ENCODE data around the gene C2CD2L. TPM values are rescaled to one million over a fixed set of nuclear protein-coding genes. Genes with fewer than 3 reads are reported as not detected.
"Not testable (repeated sequence)": the region's sequence is repeated elsewhere in the genome, so short reads cannot be mapped to it uniquely, and the experiment has no call there.

Gene C2CD2L
- total RNA-seq, 1 donor from 2014 or later = 21.9 TPM

DNA sequence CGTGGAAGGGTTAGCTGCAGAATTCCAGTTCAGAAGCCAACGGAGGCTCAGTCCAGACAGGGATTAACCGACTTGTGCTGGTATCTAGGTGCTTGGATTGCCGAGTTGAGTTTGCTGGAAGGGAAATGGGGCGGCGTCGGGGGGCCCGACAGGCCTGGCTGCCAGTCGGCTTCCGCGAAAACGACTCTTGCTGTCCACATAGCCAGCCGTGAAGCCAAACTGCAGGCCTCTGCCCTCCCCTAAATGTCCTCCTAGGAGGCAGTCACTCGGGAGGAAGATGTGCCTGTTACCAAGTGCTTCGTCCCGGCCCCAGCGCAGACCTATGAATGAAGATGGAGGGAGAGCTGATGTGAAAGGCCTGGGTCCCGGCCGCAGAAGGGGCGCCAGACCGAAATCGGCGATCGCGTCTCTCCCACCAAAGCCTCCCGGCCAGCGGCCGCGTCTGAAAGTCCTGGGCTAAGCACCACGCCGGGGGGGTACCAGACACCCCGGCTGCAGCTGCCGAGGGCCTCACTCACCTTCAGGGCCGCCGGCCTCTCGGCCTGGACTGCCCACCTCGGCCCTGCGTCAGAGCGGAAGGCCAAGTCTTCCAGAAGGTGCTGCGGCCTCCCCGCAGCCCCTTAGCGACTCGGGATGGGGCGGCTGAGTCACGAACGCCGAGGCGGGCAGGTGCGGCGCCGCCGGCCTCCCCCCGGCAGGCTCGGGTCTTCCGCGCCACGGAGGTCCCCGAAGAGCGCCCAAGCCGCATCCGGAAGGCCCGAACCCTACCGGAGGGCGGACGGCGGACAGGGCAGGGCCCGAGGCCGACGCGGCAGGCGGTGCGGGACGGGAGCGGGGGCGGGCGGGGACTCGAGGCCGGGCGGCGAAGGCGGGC, 13.0 kb upstream of the C2CD2L start:
- no peak for DNase-seq (ENCODE audit: low spot score)

DNA sequence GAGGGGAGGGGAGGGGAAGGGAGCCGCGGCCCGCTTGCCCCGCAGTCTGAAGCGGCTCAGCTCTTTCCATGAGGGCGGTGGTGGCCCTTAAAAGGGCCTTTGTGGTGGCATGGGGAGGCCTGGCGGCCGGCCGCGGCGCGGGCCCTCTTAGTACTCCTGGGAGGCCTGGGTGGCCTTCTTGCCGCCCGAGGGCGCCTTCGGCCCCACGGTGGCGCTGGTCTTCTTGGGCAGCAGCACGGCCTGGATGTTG, 12.4 kb upstream of the C2CD2L start:
- peak; percentile 85 for DNase-seq (ENCODE audit: low spot score)

DNA sequence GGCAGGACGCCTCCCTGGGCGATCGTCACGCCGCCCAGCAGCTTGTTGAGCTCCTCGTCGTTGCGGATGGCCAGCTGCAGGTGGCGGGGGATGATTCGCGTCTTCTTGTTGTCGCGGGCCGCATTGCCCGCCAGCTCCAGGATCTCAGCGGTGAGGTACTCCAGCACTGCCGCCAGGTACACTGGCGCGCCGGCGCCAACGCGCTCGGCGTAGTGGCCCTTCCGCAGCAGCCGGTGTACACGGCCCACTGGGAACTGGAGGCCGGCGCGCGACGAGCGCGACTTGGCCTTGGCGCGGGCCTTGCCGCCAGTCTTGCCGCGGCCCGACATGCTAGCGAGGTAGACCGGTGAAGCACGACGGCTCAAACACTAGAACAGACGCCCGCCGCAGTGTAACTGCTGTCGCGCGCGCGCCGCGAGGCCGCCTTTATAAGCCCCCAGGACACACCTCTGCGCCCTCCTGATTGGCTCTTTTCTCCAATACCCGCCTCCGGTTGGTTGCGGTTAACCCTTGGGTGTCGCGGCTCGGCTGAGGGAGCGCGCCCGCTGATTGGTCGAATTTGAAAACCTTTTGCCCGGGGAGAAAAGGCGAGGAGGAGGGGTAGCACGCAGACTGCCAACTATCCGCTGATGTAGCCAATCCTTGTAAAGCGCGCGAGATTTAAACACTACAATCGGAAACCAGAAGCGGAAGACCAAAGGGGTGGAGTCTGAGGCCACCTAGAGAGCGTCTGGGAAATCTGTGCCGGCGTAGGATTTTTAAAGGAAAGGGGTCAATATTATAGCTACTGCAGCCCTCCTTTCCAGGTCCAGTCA, 11.9 kb upstream of the C2CD2L start:
- peak; percentile 100 for DNase-seq (ENCODE audit: low spot score)

GRCh38 chr11:119099711-119100110, 7.4 kb upstream of the C2CD2L start:
- no peak for DNase-seq (ENCODE audit: low spot score)

DNA sequence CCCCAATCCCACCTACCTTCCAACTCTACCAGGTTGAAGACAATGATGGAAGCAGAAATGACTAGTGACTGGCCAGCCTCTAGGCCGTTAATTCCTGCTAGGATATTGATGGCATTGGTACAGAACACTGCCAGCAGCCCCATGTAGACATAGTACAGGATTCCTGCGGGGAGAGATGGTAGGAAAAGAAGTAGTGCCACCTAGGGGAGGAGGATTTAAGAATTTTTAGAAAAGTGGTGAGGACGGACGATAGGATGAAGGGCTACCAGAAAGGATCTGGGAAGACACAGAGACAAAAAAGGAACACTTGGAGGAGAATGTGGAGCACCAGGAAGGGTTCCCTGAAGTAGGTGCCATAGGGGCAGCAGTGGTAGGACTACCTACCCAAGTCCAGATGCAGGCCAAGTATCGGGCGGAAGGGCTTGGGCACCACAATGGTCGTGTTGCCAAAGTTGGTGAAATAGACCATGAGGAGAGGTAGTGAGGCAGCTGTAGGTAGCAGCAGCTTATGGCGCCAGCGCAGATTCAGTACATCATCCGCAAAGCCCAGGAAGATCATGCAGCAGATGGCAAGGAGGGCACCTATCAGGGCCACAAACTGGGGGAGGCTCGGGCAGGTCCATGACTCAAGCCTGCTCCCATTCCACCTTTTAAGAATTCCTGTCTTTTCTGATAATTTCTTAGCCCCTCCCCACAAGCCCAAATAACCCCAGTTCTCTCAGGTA, 6.7 kb upstream of the C2CD2L start:
- no peak for DNase-seq (ENCODE audit: low spot score)

GRCh38 chr11:119100994-119101758, 6.0 kb upstream of the C2CD2L start:
- DNase-seq (ENCODE audit: low spot score) = no peak

- DNase-seq (ENCODE audit: low spot score) = peak; percentile 94
Observed at GRCh38 chr11:119101759-119102423, 5.3 kb upstream of the C2CD2L start, which contains the start of gene DPAGT1. Gene DPAGT1, minus strand, starts transcription at chr11:119101853. Its CDS starts 198 bp downstream, at chr11:119101655.

GRCh38 chr11:119103161-119103664, 3.9 kb upstream of the C2CD2L start:
- DNase-seq (ENCODE audit: low spot score) = not testable (repeated sequence)

DNA sequence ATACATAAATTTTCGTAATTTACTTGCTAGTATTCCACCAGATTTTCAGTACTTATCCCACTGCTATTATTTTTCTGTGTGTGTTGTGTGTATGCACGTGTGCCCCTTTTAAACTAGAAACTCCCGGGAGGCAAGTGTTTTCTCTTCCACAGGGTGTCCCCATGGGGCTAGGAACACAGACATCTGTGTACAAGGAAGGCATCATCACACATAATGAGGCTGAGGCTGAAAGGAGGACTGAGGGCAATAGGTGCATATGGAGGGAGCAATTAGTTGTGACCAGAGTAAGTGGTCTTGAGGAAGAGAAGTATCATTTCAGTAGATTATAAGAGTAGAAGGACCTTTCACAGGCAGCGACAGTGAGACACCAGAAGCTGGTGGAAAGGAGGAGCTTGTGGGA, 3.4 kb upstream of the C2CD2L start:
- no peak for DNase-seq (ENCODE audit: low spot score)

- no peak for DNase-seq (ENCODE audit: low spot score)
Observed at GRCh38 chr11:119107538-119108145, 498 bp downstream of the C2CD2L start.

- DNase-seq (ENCODE audit: low spot score) = no peak
Observed at GRCh38 chr11:119108146-119108856, 1.2 kb downstream of the C2CD2L start.

- DNase-seq (ENCODE audit: low spot score) = no peak
Observed at GRCh38 chr11:119108857-119109221, 1.7 kb downstream of the C2CD2L start.

DNA sequence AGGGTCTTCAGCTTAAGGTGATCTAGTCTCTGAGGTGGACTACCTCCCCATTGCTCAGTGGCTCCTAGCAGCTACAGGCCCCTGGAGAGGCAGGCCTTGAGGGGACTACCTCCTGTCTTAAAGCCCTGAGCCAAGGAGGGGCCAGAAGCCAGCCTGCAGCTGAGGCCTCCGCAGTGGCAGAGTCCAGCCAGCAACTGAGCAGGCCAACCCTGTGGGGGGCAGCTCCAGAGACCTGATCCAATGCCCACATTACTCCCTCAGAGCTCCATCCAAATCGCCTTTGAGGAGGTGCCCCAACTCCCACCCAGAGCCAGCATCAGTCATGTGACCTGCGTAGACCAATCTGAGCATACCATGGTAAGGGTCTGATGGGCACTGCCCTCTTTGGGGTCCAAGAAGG, 2.7 kb downstream of the C2CD2L start:
- DNase-seq (ENCODE audit: low spot score) = no peak

GRCh38 chr11:119110439-119110838, 3.3 kb downstream of the C2CD2L start:
- DNase-seq (ENCODE audit: low spot score) = no peak

GRCh38 chr11:119111361-119111925, 4.3 kb downstream of the C2CD2L start:
- no peak for DNase-seq (ENCODE audit: low spot score)

- DNase-seq (ENCODE audit: low spot score) = no peak
Observed at GRCh38 chr11:119112314-119113020, 5.3 kb downstream of the C2CD2L start.

DNA sequence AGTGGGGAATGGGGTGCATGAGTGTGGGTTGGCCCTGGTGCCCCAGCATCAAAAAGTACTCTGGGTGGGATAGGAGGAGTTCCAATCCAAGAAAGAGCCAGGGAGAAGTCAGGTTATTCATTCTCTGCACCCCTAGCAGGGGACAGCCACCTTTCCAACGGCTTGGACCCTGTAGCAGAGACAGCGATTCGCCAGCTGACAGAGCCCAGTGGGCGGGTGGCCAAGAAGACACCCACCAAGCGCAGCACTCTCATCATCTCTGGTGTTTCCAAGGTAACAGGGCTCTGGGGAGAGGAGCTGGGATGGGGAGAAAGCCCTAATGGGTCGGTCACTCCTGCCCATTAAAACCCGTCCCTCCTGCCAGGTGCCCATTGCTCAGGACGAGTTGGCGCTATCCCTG, 6.6 kb downstream of the C2CD2L start:
- DNase-seq (ENCODE audit: low spot score) = no peak

DNA sequence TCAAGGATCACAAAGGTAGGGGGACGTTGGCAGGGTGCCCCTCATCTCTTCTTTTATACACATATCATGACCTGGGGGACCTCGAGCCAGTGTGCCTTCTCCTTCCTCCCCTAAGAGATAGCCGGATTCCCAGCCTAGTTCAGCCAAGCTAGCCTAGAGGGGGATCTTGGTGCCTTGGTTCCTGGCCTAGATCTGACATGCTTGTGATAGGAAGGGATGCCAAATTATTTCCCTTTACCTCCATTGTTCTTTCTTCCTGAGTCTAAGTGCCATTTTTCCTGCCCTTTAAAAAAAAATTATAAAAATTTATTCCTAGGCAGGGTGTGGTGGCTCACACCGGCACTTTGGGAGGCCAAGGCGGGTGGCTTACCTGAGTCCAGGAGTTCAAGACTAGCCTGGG, 7.2 kb downstream of the C2CD2L start:
- no peak for DNase-seq (ENCODE audit: low spot score)

All from mucosa of gallbladder (tissue), 1 donor.